ENCODE results near the gene RCBTB1.

The RCBTB1 gene

DNA sequence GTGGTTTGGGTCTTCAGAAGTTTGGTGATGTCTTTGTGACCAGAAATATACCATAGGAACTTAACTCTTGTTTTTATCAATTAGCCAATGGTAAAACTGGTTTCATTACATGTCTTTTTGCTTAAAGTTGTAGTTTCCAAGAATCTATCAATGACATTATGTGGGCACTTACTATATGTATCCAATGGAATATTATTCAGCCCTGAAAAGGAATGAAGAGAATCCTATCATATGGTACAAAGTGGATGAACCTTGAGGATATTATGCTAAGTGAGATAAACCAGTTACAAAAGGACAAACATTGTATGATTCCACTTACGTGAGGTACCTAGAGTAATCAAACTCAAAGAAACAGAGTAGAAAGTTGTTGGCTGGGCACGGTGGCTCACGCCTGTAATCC lies 26.4 kb downstream of the RCBTB1 start:
- DNase-seq (ENCODE audit: low read depth in 3 of 3) = no peak

DNA sequence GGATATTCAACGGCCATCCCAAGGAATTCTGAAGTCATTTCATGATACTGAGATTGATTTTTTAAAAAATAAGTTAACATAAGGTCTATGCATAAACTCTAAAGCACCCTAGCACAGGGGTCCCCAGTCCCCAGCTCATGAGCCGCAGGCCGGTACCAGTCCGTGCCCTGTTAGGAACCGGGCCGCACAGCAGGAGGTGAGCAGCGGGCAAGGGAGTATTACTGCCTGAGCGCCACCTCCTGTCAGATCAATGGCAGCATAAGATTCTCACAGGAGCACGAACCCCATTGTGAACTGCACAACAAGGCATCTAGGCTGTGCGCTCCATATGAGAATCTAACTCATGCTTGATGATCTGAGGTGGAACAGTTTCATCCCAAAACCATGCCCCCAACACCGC lies 31.0 kb downstream of the RCBTB1 start:
- DNase-seq (ENCODE audit: low read depth in 3 of 3) = no peak

DNA sequence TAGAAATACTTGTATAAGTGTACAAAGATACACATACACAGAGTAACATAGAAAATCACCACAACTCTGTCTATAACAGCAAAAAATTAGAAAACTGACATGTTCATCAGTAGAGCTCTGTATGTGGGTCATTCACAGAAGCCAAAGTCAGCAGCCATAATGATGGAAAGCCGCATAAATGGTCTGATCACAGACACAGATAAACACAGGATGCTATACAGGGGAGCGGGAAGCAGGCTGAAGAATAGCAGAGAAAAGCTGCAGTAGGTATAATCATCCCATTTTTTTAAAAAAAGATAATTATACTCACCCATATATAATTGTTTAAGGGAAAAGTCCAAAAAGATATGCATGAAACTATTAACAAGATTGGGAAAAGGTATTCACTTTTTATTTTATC lies 31.5 kb downstream of the RCBTB1 start:
- no peak for DNase-seq (ENCODE audit: low read depth in 3 of 3)

DNA sequence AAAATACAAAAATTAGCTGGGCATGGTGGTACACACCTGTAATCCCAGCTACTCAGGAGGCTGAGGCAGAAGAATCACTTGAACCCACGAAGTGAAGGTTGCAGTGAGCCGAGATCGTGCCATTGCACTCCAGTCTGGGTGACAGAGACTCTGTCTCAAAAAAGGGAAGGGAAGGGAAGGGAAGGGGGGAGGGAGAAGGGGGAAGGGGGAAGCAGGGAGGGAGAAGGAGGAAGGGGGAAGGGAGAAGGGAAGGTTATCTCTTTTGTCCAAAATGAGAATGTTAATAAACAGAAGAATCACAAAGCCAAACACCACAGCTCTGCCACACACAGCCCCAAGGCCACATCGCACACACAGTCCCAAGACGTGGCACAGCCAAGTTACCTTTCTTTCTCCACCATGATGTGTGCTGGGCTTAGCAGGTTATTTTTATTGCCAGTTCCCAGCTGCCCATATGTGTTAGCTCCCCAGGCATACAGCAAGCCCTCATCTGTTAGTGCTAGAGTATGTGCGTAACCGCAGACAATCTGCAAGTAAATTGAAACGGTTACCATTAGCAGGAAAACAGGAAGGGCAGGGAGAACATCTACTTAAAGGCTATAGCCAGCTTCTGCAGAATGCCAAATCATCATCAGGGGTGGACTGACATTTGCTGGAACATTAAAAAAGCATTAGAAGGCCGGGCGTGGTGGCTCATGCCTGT lies 34.3 kb downstream of the RCBTB1 start:
- no peak for DNase-seq (ENCODE audit: low read depth in 3 of 3)

DNA sequence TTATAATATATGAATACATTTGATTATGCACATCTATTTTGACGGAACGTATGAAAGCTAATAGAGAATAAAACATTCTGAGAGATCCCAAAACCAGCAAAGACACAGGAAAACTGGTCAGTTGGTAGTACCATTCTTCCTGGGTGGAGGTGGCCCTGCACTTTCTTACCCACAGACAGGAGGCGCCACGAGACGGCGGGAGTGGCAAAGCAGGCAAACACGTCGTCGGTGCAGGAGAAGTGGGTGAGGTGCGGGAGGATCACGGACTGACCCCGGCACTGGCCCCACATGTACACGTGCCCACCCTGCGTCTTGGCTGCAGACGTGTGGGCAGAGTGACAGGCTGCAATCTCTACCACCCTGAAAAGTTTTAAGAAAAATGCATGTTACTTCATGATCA lies 36.1 kb downstream of the RCBTB1 start:
- DNase-seq (ENCODE audit: low read depth in 3 of 3) = no peak

DNA sequence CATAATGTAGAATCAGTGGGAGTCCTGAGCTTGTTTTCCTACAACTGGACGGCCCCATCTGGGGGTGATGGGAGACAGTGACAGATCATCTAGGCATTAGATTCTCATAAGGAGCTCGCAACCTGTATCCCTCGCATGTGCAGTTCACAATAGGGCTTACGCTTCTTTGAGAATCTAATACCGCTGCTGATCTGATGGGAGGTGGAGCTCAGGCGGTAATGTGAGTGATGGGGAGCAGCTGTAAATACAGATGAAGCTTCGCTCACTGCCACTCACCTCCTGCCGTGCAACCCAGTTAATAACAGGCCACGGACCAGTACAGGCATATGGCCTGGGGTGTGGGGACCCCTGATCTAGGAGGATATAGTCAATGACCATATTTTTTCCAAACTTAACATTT lies 38.8 kb downstream of the RCBTB1 start:
- no peak for DNase-seq (ENCODE audit: low read depth in 3 of 3)

DNA sequence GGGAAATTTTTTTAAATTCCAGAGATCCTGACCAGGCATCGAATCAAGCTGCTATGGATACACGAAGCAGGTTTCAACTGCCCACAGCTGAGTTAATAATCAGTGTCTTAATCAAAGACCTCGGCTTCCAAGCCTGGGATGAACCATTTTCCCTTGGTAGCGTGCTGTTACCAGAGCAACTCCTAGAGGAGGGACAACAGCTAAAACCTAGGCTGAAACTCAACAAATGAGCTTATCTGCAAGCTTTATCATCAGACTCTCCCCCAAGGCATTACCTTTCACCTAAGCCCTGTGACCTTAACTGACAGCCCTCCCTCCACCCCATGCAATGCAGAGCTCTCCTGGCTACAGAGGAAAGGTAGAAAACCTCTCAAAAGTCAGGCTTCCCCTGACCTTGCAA lies 39.7 kb downstream of the RCBTB1 start:
- DNase-seq (ENCODE audit: low read depth in 3 of 3) = no peak

DNA sequence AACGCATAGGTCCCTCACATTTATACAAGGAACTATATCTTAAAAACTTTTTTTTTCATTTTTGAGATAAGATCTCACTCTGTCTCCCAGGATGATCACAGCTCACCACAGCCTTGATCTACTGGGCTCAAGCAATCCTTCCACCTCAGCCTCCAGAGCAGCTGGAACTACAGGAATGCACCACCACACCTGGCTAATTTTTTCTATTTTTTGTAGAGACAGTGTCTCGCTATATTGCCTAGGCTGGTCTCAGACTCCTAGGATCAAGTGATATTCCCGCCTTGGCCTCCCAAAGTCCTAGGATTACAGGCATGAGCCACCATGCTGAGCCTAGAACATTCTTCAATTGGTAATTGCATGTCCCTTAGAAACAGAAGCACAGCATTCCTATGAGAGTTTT lies 41.7 kb downstream of the RCBTB1 start:
- DNase-seq (ENCODE audit: low read depth in 3 of 3) = no peak

DNA sequence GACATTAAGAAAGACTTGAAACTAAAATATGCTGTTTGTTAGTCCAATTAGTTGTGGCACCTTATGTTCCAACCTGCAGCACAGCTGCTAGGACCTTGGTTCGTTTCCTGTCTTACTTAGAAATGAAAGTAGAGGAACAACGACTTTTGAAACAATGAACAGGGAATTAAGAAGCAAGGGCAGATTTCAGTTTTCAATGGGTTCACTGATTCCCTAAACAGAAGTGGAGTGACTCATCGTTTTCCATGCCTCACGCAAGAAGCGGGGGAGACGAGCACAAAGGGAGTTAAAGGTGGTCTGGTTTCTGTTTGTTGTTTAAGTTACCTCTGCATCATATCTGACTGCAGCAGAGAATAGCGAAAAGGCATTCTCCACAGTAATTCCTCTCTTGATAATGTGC lies 44.8 kb downstream of the RCBTB1 start:
- peak in 1 of 3 experiments; percentile 2 for DNase-seq (ENCODE audit: low read depth in 3 of 3)

DNA sequence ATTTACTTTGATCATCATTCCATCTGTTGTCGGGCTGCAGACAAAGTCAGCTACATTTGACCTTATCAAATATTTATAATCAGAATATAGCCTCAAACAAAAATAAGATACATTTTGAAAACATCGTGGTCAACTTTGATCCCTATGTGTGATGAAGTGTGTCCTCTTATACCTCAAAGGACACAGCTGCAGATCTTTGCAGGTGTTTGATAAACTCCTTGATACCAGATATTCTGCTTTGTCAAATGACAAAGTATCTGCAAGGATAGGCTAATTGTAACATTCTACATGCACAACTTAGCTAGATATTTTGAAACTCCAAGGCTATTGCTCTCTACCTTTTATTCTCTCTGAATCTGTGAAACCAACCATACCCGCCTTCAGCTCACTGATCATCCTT lies 45.6 kb downstream of the RCBTB1 start:
- no peak for DNase-seq (ENCODE audit: low read depth in 3 of 3)

DNA sequence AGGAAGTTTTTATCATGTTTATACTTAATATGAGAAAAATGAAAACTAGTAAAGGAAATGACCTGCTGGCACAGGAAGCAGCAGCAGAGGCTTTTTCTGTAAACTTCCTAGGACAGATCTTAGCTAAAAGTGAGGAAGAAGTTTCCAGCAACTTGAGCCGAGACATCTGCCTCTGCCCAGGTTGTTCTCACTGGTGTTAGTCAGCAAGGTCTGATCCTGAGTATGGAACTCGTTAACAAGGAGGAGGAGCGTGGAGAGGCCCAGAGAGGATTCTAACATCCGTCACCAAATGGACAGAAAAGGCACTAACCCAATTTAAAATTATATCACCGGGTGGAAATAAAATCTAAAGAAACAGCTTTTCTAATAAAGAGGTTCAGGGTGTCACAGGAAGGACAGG lies 46.0 kb downstream of the RCBTB1 start:
- no peak for DNase-seq (ENCODE audit: low read depth in 3 of 3)

DNA sequence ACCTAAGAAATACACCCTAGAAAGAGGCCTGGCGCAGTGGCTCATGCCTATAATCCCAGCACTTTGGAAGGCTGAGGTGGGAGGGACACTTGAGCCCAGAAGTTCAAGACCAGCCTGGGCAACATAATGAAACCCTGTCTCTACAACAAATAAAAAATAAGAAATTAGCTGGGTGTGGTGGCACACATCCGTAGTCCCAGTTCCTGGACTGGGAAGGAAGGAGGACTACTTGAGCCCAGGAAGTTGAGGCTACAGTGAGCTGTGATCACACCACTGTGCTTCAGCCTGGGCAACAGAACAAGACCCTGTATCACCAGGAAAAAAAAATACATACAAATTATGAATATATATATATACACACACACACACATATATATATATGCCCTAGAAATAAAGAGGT lies 47.0 kb downstream of the RCBTB1 start:
- DNase-seq (ENCODE audit: low read depth in 3 of 3) = no peak

DNA sequence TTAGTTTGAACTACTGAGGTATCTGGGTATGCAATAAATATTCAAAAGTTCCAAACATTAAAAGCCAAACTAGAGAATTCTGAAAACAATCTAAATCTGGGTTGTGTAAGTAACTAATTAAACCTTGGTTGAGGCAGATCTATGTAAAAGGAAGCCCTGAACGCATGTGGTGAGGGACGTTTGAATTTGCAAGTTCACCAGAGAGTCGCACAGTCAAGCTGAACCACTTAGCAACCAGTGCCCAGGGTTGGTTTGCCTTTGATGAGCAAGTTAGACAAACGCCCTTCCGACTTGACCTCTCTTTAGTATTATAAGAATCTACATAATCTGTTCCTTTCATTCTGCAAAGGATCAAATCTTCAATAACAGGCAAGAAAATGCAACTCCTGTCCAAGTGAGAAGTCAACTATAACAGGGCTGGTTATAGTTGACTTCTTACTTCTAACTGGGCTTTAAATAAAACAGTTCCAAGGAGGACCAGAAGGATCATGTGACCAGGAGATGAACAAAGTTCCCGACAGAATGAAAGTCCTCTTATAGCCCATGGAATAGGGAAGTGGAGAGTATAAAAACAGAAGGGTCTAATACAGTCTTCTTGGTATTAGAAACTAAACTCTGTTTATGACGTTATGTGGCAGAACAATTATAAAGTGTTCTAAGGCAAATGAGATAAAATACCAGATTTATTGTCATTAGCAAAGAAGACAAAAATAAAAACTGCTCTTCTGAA lies 49.0 kb downstream of the RCBTB1 start:
- DNase-seq (ENCODE audit: low read depth in 3 of 3) = no peak

DNA sequence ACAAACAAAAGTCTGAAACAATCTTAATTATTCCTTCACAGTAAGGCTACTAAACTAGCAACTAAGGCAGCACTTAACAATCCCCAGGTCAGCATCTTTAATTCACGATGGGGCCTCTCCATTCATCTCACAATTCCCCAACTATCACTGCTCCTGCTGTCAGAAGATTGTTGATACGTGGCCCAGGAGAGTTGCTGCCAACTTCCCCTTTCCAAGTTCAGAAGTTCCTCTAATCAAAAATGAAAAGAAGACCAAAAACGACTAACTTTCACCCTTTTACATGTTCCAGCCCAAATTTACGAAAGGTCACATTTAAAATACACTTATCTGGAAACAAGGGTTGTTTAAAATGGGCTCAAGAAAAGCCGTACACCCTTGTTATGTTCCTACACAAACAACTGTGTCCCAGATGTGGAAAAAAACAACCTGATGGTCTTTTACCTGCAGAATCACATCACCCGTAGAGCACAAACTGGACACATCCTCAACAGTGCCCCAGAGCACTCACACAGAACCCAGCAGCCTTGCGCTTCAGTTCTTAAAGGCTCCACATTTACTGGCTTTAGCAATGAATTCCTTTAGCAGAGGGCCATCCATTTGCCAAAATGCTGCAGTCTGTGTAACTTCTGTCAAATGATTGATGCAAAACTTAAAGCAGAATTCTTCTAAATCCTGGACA lies 51.6 kb downstream of the RCBTB1 start:
- no peak for DNase-seq (ENCODE audit: low read depth in 3 of 3)

DNA sequence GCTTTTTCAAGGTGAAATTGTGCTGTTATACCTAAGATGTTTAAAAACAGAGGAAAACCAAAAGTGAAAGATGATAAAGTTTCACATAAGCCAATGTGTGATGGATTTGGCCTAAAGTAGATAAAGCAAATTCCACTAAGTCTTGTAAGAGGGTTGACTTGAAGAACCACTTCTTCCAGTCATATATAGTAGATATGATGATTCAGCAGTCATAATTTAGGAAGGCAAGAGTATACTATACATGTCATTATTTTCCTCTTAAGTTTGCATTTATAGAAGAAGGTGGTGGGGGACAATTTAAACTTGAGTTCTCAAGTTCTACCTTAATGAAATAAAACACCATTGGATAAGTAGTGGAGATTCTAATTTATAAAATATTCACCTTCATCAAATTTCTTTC lies 52.3 kb downstream of the RCBTB1 start:
- DNase-seq (ENCODE audit: low read depth in 3 of 3) = no peak

DNA sequence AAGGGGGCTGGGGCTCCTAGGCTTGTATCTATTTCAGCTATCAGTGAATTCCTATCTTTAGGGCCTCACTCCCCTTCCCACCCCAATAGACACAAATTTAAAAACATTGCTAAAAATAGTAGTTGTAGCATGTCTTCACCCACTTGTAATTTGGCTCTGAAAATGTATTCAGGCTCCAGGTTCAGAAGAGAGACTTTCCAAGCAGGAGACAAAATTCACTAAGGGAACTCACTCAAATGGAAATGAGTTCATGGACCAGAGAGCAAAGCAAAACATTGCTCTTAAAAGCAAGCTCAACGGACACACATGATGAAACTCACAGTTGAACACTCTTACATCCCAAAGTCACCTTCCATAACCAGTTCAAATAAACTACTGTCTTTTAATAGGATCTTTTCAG lies 52.8 kb downstream of the RCBTB1 start:
- no peak for DNase-seq (ENCODE audit: low read depth in 3 of 3)

DNA sequence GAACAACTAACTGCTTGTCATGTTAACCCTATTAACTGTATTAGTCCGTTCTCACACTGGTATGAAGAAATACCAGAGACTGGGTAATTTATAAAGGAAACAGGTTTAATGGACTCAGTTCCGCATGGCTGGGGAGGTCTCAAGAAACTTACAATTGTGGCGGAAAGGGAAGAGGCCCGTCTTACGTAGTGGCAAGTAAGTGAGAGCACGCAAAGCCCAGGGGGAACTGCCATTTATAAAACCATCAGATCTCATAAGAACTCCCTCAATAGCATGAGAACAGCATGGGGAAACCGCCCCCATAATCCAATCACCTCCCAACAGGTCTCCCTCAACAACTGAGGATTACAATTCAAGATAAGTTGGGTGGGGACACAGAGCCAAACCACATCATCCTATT lies 54.9 kb downstream of the RCBTB1 start:
- DNase-seq (ENCODE audit: low read depth in 3 of 3) = no peak

DNA sequence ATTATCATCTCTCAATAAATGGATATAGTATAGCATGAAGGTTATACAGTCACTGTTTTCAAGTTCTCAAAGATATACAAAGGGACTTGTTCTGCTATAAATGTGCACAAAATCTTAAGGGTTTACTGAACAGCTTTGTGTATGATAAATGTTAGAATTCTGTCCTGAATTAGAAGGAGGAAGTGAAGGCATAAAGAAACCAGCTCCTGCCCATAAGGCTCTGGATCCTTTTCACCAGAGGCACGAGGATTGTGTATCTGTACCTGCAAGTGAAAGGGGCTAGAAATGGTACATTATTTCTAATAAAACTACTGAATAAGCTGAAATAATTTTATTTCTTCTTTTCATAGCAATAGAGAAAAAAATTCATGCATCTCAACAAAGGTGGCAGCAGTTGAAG lies 57.2 kb downstream of the RCBTB1 start:
- DNase-seq (ENCODE audit: low read depth in 3 of 3) = no peak

DNA sequence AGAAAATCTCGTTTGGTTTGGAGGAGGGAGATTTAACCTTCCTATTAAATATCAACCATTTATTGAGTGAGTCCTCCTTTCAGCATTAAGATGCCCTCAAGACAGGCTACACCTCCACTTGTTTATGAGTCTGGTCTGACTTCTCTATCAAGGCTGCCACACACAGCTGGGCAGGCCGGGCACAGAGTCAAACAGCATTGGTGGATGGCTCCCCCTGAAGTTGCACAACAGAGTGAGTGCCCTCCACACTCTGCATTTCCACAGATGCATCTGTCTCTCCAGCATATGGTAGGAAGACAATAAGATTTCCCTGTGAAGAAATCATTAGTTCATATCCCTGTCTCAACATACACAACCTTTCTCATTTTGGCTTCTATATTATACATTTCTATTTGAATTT lies 58.2 kb downstream of the RCBTB1 start:
- no peak for DNase-seq (ENCODE audit: low read depth in 3 of 3)

DNA sequence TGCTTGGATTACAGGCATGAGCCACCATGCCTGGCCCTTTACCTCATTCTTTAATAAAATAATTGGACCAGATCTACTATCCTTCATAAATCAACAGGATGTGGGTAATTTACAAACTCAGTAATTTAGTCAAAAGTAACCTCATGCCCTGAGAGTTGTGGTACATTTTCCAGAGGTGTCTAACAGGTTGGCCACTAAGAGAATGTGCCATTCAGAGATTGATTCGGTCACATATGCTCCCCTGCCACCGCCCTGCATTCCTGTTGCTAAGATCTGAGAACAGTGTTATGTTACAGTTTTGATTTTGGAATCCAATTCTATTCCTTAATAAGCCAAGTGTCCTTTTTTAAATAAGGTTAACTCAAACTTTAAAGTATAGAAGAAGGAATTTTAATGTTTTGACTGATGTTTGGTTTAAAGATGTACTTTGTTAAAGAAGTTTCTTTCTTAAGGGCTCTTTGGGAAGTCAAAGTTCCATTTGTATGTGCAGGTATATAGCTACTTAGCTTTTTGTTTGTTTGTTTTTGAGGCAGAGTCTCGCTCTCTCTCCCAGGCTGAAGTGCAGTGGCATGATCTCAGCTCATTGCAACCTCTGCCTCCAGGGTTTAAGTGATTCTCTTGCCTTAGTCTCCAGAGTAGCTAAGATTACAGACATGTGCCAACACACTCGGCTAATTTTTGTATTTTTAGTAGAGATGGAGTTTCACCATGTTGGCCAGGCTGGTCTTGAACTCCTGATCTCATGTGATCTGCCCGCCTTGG lies 60.4 kb downstream of the RCBTB1 start:
- no peak for DNase-seq (ENCODE audit: low read depth in 3 of 3)

DNA sequence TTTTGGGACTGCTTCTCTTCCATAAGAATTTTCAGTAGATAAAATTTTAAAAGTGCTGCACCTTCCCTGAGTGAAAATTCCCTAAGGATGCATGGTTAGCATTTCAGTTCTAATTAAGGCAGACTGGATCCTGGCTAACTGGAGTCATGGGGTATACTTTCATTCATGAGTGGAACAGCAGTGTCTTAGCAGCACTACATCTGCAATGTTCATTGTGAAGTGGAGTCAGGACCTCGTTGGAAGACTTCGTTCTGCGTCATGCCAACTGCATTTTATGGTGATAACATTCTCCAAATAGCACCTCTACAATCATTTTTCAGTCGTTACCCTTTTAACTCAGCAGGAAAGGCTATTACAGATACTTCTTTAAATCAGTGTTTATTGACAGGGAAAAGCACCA lies 64.1 kb downstream of the RCBTB1 start:
- DNase-seq (ENCODE audit: low read depth in 3 of 3) = no peak

DNA sequence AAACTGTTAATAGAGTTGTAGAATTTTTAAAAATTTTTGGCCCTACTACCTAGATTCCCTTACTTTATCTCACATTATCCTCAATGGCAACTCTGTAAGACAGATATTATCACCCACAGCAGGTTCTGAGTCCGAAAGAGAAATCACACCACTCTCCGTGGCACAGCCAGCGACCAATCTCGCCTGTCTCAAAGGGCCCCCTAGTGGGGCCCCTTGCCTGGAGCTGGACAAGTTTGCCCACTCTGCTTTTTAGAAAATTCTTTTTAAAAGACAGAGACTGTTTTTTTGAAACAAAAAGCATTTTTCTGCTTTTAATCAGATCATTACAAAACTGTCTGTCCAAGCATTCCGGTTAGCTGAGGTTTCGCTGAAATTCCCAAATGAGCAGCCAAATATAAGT lies 67.9 kb downstream of the RCBTB1 start:
- DNase-seq (ENCODE audit: low read depth in 3 of 3) = no peak

All from stimulated activated CD4-positive, alpha-beta T cell treated with anti-CD3 and anti-CD28 coated beads, TNF-alpha, amount 100 ng/mL, for 4 hours (primary cell).